AML-193 (cell line): ENCODE measurements around the gene ALOX5AP.
A peak's percentile ranks its signal among the peaks of the same experiment; 100 is the strongest.

Source experiments
- DNase-seq, 2 experiments: peaks; one replicate each; lab custom pipeline; 2025; lab: John Stamatoyannopoulos, UW

ALOX5AP gene

GRCh38 chr13:30714629-30715371, 20.5 kb upstream of the ALOX5AP start:
- DNase-seq: peak; percentile 20 to 41

GRCh38 chr13:30715372-30715756, 20.0 kb upstream of the ALOX5AP start:
- no peak for DNase-seq

DNA sequence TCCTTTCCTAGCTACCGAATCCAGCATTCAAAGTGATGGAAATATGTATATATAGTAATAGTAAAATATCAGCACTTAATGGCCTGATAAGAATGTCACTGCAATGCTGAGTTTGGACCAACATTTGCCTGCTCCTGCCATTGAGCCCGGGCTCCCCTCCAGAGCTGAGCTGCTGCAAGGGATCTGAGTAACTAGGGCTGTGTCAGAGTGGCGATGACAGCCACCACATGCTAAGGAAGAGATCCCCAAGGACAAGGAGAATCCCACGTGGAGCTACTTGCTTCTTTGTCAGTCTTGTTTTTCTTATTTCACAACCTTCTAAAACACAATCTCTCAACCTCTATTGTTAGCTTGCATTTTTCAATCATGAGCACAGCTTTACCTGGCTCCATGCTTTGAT, 19.5 kb upstream of the ALOX5AP start:
- DNase-seq: no peak

GRCh38 chr13:30718661-30719524, 16.4 kb upstream of the ALOX5AP start:
- peak; percentile 74 to 79 for DNase-seq

DNA sequence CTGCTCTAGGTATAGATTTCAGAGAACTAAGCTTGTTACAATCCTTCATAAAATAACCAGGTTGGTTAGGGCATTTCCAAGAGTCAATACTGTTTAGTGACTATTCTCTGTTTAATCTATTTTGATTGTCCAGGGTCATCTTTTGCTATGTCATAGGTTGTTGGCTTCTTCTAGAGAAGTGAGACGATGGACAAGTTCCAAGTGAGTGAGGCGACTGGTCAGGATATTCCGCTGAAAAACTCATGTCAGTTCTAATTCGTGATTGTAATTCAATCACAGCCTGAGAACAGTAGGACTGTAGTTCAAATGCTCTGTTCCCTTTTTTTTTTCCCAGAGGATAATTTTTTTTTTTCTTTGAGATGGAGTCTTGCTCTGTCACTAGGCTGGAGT, 15.8 kb upstream of the ALOX5AP start:
- DNase-seq: no peak

DNA sequence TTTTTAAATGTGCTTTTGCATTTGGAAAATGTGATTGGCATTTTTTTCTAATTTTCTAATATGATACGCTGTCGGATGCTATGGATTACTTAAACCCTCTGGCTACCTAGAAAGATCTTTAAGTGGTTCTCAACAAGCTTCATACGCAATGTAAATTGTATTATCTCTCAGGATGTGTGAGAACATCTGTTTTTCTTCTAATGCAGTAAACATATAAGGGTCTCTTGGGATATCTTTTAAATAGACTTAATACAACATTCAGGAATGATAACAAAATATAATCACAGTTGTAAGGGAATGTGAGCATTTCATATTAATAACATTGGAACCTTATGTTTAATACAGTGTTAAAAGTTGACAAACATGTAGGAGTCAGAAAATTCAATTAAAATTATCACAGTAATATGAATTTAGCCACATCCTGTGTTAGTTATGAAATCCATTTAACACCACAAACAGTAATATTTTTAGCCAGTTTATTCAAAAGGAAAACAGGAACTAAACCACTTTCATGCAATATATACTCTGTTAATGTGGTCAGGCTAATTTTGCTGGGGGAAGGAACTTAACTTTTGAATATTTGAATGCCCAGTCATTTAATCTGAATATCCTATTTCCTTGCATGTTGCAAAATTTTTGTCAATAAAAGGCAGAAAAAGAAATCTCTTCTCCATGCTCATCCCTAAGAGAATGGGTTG, 15.0 kb upstream of the ALOX5AP start:
- DNase-seq: peak; percentile 99 to 100

DNA sequence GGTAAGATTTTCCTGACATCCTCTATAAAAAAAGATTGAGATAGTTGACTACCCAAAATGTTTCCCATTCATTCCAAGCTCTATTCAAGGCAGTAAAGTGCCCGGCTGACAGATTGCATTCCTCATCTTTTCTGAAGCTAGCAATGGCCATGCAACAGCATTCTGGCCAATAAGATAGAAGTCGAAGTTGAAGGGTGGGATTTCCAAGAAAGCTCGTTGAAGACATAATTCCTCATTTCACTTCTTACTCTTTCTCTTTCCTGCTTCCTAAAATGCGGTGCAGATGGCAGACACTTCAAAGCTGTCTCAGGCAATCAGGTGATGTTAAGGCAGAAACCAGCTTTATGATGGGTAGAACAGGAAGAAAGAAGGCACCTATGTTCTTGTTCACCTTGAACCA, 13.4 kb upstream of the ALOX5AP start:
- no peak for DNase-seq

DNA sequence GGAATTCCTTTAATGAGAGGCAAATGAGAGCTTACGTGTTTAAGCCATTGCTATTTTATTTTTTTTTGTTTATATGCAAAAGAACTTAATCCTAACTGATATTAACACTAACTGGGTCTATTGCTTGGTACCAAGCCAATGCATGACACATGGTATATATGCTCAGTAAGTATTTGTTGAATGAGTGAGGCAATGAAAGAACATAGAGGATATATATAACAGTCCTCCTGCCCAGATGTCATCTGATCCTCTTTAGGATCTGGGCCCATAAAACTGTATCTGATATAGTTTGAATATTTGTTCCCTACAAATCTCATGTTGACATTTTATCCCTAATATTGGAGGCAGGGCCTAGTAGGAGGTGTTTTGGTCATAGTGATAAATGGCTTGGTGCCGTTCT, 13.0 kb upstream of the ALOX5AP start:
- no peak for DNase-seq

DNA sequence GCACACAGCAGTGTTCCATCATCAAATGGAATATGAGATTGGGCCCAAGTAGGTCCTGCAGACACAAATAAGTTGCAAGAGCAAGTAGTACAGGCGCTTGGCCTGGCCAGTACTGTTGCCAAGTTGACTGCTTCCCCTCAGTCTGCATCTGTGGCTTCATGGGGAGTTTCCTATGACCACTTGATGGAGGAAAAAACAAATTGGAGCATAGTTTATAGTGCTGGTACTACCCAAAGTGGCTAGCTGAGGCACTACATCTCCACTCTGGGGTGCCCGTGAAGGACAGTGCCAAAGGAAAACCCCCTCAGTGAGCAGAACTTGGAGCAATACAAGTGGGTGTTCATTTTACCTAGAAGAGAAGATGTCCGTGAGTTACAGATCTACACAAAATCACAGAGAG, 10.6 kb upstream of the ALOX5AP start:
- DNase-seq: no peak

- no peak for DNase-seq
Measured at GRCh38 chr13:30725326-30726085, 9.8 kb upstream of the ALOX5AP start.

- DNase-seq: no peak
Measured at GRCh38 chr13:30726192-30726591, 9.2 kb upstream of the ALOX5AP start.

GRCh38 chr13:30727491-30728355, 7.6 kb upstream of the ALOX5AP start:
- DNase-seq: no peak

DNA sequence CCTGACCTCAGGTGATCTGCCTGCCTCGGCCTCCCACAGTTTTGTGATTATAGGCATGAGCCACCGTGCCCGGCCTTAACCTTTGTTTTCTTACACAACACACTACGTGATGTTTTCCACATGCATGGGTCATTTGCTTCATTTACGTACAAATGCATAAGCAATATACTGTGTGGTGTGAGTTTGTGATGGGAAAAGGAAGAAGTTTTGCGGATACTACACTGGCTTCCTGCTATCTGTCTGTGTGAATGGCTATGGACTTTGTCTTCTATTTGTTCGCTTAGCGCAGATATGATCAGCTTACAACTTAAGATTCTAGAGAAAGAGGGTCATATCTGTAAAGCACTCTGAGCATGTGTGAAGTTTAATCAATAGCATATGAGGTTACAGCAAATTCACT, 5.5 kb upstream of the ALOX5AP start:
- DNase-seq: no peak

DNA sequence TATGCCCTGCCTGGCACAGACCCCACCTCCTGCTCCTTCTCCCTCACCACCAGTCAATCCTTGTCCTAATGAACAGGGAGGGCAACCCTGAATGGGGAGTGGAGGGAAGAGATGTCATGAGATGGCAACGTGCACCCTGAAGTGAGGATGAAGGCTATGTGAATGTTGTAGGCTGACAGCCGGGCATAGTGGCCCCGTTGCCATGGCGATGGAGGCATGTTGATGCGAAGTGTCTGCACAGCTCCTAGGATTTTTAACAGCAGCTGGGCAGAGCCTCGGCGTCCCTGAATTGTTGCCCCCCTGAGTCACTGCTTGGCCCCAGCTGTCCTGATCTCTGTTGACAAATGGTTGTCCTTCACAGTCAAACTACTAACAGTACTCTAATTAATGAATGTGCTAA, 4.8 kb upstream of the ALOX5AP start:
- no peak for DNase-seq

- DNase-seq: no peak
Measured at GRCh38 chr13:30731361-30732045, 3.8 kb upstream of the ALOX5AP start.

DNA sequence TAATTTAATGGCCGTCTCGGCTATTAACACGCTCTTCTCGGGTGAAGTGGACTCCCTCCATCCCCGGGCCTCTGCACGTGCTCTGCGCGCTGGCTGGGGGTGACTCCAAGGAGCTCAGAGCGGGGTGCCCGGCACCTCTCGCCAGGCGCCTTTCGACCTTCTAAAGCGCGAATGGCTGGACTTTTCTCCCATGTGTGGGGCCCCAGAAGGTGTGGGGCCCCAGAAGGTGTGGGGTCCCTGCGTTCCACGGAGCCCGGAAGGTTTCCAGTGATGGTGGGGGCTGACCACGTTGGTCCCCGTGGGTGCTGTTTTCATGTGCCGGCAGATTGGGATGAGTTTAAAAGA, 3.3 kb upstream of the ALOX5AP start:
- no peak for DNase-seq

DNA sequence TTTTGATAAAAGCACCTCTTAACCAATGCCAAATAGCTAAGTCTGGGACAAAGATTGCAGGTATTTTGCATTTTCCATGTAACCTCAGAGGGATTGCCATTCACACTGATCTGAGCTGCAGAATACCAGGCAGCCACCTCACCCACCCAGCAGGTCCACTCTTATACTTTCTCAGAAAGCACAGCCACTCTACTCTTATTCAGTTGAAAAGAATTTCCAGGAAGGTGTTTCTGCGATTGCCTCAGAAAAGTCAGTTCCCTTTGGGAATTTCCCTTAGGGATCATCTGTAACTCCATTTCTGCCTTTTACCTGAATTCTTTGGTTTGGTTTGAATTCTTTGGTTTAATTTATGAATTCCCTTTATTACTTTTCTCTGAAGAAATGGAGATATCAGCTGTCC, 904 bp upstream of the ALOX5AP start:
- DNase-seq: no peak

GRCh38 chr13:30735872-30736175, 481 bp downstream of the ALOX5AP start:
- DNase-seq: no peak

- DNase-seq: no peak
Measured at GRCh38 chr13:30736461-30737320, 1.3 kb downstream of the ALOX5AP start.
